K562 (cell line): ENCODE data around the gene ZFP2. TPM values are rescaled to one million over a fixed set of nuclear protein-coding genes. Genes with fewer than 3 reads are reported as not detected.
A peak's percentile ranks its signal among the peaks of the same experiment; 100 is the strongest.

Experiments
- BDP1 ChIP-seq: IDR thresholded peaks from 3 replicates; pipeline ENCODE4 v1.6.1; 2011; ENCODE audit not compliant: insufficient read length, insufficient read depth
- CTBP1 ChIP-seq: fragments of 450-650 bp; IDR thresholded peaks from 2 replicates; pipeline ENCODE4 v1.6.1; 2016; ENCODE audit warnings: borderline replicate concordance
- E2F1 ChIP-seq: sonication (generic); formaldehyde crosslinking; IDR thresholded peaks from 2 replicates; pipeline ENCODE4 v1.8.1; 2023; ENCODE audit warnings: mild to moderate bottlenecking, missing genetic modification reagents, moderate library complexity
- E2F3 ChIP-seq: fragments of 250-450 bp; sonication (Bioruptor Pico); IDR thresholded peaks from 2 replicates; pipeline ENCODE4 v1.4.0; 2020; ENCODE audit warnings: mild to moderate bottlenecking
- FOXJ3 ChIP-seq: sonication (generic); formaldehyde crosslinking; IDR thresholded peaks from 2 replicates; pipeline ENCODE4 v1.4.0; 2020; ENCODE audit warnings: mild to moderate bottlenecking, missing genetic modification reagents
- HBP1 ChIP-seq: fragments of 450-650 bp; formaldehyde crosslinking; IDR thresholded peaks from 2 replicates; pipeline ENCODE4 v1.4.0; 2022; ENCODE audit warnings: missing genetic modification characterization
- PRDM10 ChIP-seq: fragments of 450-650 bp; IDR thresholded peaks from 2 replicates; pipeline ENCODE4 v1.6.1; 2018; ENCODE audit not compliant: partially characterized antibody
- PTTG1 ChIP-seq: fragments of 450-650 bp; IDR thresholded peaks from 2 replicates; pipeline ENCODE4 v1.6.1; 2016; ENCODE audit warnings: low read depth, mild to moderate bottlenecking, missing genetic modification characterization, missing compliant biosample characterization
- RBBP5 ChIP-seq: fragments of 200-600 bp; sonication (generic); IDR thresholded peaks from 2 replicates; pipeline ENCODE4 v1.6.1; 2012; ENCODE audit warnings: borderline replicate concordance, mild to moderate bottlenecking, low read length, control low read depth, inconsistent platforms; ENCODE audit not compliant: insufficient read depth, poor library complexity, severe bottlenecking
- TAF7 ChIP-seq: fragments of 450-650 bp; IDR thresholded peaks from 2 replicates; pipeline ENCODE4 v1.6.1; 2016; ENCODE audit warnings: missing genetic modification characterization, missing compliant biosample characterization
- TFAP4 ChIP-seq: sonication (generic); formaldehyde crosslinking; IDR thresholded peaks from 2 replicates; pipeline ENCODE4 v1.8.0; 2022; ENCODE audit warnings: missing genetic modification reagents, mild to moderate bottlenecking, moderate library complexity, borderline replicate concordance
- TRIM24 ChIP-seq, 2 experiments: fragments of 450-650 bp; IDR thresholded peaks; 2 replicates each; pipeline ENCODE4 v1.6.1; 2016
- TRIM25 ChIP-seq: fragments of 450-650 bp; IDR thresholded peaks from 2 replicates; pipeline ENCODE4 v1.7.0; 2016; ENCODE audit warnings: borderline replicate concordance
- U2AF1 ChIP-seq: fragments of 200-400 bp; formaldehyde crosslinking; optimal IDR thresholded peaks from 2 replicates; pipeline ENCODE3; 2017; ENCODE audit warnings: mild to moderate bottlenecking, low read depth, low read length, moderate library complexity
- ZBTB12 ChIP-seq: fragments of 250-450 bp; sonication (Bioruptor Pico); IDR thresholded peaks from 2 replicates; pipeline ENCODE4 v1.4.0; 2020
- polyA plus RNA-seq, 8 experiments: library from polyadenylated mRNA; depleted of rRNA in 4 of 8; stranded (reverse) in 5 of 8; unstranded in 3 of 8; fragments of >200 nt; fragmentation: Nextera tagmentation in 2 of 8; fragmentation: Illumina TruSeq in 1 of 8; extraction: Ambion mirVana in 2 of 8; extraction: Trizol in 1 of 8; gene quantifications; 2 replicates each; pipeline versions ENCODE4 v1.2.1 to v1.2.3, GENCODE V29; 2011 to 2014; ENCODE audit warnings: inconsistent platforms in 1 of 8, missing spikeins in 1 of 8
- total RNA-seq, 7 experiments: library from RNA; depleted of rRNA in 6 of 7; stranded (reverse); fragments of >200 nt in 6 of 7; fragmentation: Illumina TruSeq in 2 of 7; extraction: Trizol in 2 of 7; gene quantifications; 2 replicates each; pipeline versions ENCODE4 v1.2.1 to v1.2.3, GENCODE V29; 2011 to 2021; ENCODE audit warnings: low replicate concordance in 1 of 7

The ZFP2 gene
- total and polyA plus RNA-seq, 9 of the 15 experiments (the other 6 are each of a cell fraction or from before 2014, with no cell fraction given) = 0.07 to 0.13 TPM; not detected in 7

- peak; percentile 57 for TF ChIP-seq RBBP5
- no peak for TF ChIP-seq BDP1
- TF ChIP-seq FOXJ3 = no peak
- TF ChIP-seq TFAP4 (CRISPR knock-in tag) = peak; percentile 95
- TF ChIP-seq TRIM24 (IDR thresholded peaks at IDR 0.05) = no peak
- TF ChIP-seq E2F1 (CRISPR knock-in tag) = 0 out of 2 replicates have a peak, but pooled peaks have one; percentile 27
- no peak for TF ChIP-seq ZBTB12
- TF ChIP-seq TRIM25 = no peak
- 0 out of 2 replicates have a peak, but pooled peaks have one; percentile 8 for TF ChIP-seq E2F3 (CRISPR knock-in tag)
- TF ChIP-seq CTBP1 = peak; percentile 71; the same call in 1 of the 2 replicates
- no peak for TF ChIP-seq U2AF1
- TF ChIP-seq HBP1 (CRISPR knock-in tag) = peak; percentile 16; the same call in 1 of the 2 replicates
- TF ChIP-seq TAF7 (tag) = no peak
- no peak for TF ChIP-seq PTTG1 (tag)
- peak; percentile 46 for TF ChIP-seq PRDM10
Measured at GRCh38 chr5:178859625-178860521, 35.8 kb upstream of the ZFP2 start, which contains the start of gene ZNF354B (continued).
